ENCODE results near the gene LEFTY1. TPM values are rescaled to one million over a fixed set of nuclear protein-coding genes. Genes with fewer than 3 reads are reported as not detected.

LEFTY1 gene
- total RNA-seq, 1 donor from 2014 or later: 0.40 TPM

GRCh38 chr1:225865514-225865913, 23.4 kb downstream of the LEFTY1 start:
- Mint-ChIP-seq H3K27me3 (ENCODE audit: unreplicated experiment) (no peaks in the 10 kb centered on the region), H3K27ac (ENCODE audit: unreplicated experiment) (no peak overlapping the region), H3K4me1 (ENCODE audit: unreplicated experiment) (peaks cover 15% of the 10 kb centered on the region), H3K36me3 (ENCODE audit: unreplicated experiment) (peaks cover 28% of the 10 kb centered on the region), H3K9me3 (ENCODE audit: unreplicated experiment) (no peaks in the 10 kb centered on the region), H3K4me3 (ENCODE audit: unreplicated experiment) (no peak overlapping the region)
- TF ChIP-seq CTCF (IDR thresholded peaks at IDR 0.05): no peak
- no peak for DNase-seq (ENCODE audit: extremely low spot score, unreplicated experiment)

- TF ChIP-seq CTCF (IDR thresholded peaks at IDR 0.05): no peak
- Mint-ChIP-seq H3K9me3 (ENCODE audit: unreplicated experiment) (no peaks in the 10 kb centered on the region), H3K27me3 (ENCODE audit: unreplicated experiment) (no peaks in the 10 kb centered on the region), H3K36me3 (ENCODE audit: unreplicated experiment) (peaks cover 27% of the 10 kb centered on the region), H3K4me1 (ENCODE audit: unreplicated experiment) (peaks cover 15% of the 10 kb centered on the region), H3K27ac (ENCODE audit: unreplicated experiment) (no peak overlapping the region), H3K4me3 (ENCODE audit: unreplicated experiment) (no peak overlapping the region)
- DNase-seq (ENCODE audit: extremely low spot score, unreplicated experiment): no peak
Measured at GRCh38 chr1:225863167-225863566, 25.8 kb downstream of the LEFTY1 start.

GRCh38 chr1:225862581-225862950, 26.4 kb downstream of the LEFTY1 start:
- no peak for DNase-seq (ENCODE audit: extremely low spot score, unreplicated experiment)
- H3K27me3 Mint-ChIP-seq (ENCODE audit: unreplicated experiment): no peaks in the 10 kb centered on the region
- peaks cover 15% of the 10 kb centered on the region for H3K4me1 Mint-ChIP-seq (ENCODE audit: unreplicated experiment)
- H3K9me3 Mint-ChIP-seq (ENCODE audit: unreplicated experiment): no peaks in the 10 kb centered on the region
- H3K4me3 Mint-ChIP-seq (ENCODE audit: unreplicated experiment): no peak overlapping the region
- no peak for TF ChIP-seq CTCF (IDR thresholded peaks at IDR 0.05)
- H3K27ac Mint-ChIP-seq (ENCODE audit: unreplicated experiment): no peak overlapping the region
- H3K36me3 Mint-ChIP-seq (ENCODE audit: unreplicated experiment): peaks cover 27% of the 10 kb centered on the region

GRCh38 chr1:225861834-225862580, 26.9 kb downstream of the LEFTY1 start:
- H3K4me3 Mint-ChIP-seq (ENCODE audit: unreplicated experiment): no peak overlapping the region
- no peaks in the 10 kb centered on the region for H3K27me3 Mint-ChIP-seq (ENCODE audit: unreplicated experiment)
- no peak for TF ChIP-seq CTCF (IDR thresholded peaks at IDR 0.05)
- no peaks in the 10 kb centered on the region for H3K9me3 Mint-ChIP-seq (ENCODE audit: unreplicated experiment)
- no peak overlapping the region for H3K27ac Mint-ChIP-seq (ENCODE audit: unreplicated experiment)
- no peak for DNase-seq (ENCODE audit: extremely low spot score, unreplicated experiment)
- peaks cover 15% of the 10 kb centered on the region for H3K4me1 Mint-ChIP-seq (ENCODE audit: unreplicated experiment)
- peaks cover 27% of the 10 kb centered on the region for H3K36me3 Mint-ChIP-seq (ENCODE audit: unreplicated experiment)

- H3K4me1 Mint-ChIP-seq (ENCODE audit: unreplicated experiment): peaks cover 10% of the 10 kb centered on the region
- TF ChIP-seq CTCF (IDR thresholded peaks at IDR 0.05): no peak
- no peaks in the 10 kb centered on the region for H3K27me3 Mint-ChIP-seq (ENCODE audit: unreplicated experiment)
- H3K9me3 Mint-ChIP-seq (ENCODE audit: unreplicated experiment): no peaks in the 10 kb centered on the region
- no peak overlapping the region for H3K27ac Mint-ChIP-seq (ENCODE audit: unreplicated experiment)
- H3K36me3 Mint-ChIP-seq (ENCODE audit: unreplicated experiment): peaks cover 27% of the 10 kb centered on the region
- DNase-seq (ENCODE audit: extremely low spot score, unreplicated experiment): no peak
- H3K4me3 Mint-ChIP-seq (ENCODE audit: unreplicated experiment): no peak overlapping the region
Measured at GRCh38 chr1:225860876-225861441, 28.0 kb downstream of the LEFTY1 start.

Measured in osteocyte (in vitro differentiated cells).